GM18505 (cell line): ENCODE results near the gene SH3BP2.
A peak's percentile ranks its signal among the peaks of the same experiment; 100 is the strongest.

Source experiments
- ATAC-seq: cut with Tn5 transposase; IDR thresholded peaks from one replicate; pipeline ENCODE4 v1.9.1; 2021; ENCODE audit not compliant: unreplicated experiment
- POLR2A ChIP-seq: IDR thresholded peaks from 4 replicates; pipeline ENCODE4 v1.6.1; 2011; ENCODE audit warnings: borderline replicate concordance; ENCODE audit not compliant: insufficient read depth, insufficient read length; ENCODE audit errors: extremely low read depth

The SH3BP2 gene

DNA sequence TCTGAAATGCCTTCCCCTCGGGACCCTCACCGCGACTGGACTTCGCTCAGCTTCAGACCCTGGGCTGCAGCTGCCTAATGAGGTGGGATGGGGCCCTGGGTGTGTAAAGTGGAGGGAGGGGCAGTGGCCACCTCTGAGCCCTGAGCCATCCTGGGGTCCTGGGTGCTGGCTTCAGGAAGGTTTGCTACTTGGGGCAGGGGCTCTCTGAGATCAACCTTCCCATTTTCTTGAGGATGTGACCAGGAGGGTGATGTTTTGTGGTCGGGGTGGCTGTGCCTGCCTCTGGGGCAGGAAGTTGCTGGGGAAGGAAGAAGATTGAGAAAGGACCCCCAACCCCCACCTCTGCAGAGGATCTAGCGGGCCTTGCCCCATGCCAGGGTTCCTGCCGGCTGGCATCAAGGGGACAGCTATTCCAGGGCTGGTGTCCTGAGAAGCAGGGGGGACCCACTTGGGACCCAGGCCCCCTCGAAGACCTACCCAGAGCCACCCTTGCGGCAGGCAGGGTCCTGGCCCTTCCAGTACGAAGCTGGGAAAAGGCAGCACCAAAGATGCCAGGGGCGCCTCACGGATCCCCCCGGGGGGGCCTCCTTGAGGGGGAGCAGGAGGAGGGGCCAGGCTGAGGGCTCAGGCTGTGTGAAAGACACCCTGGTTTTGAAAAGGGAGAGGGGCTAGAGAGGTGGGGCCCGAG lies 6.5 kb downstream of the SH3BP2 start:
- no peak for TF ChIP-seq POLR2A
- ATAC-seq: no peak

DNA sequence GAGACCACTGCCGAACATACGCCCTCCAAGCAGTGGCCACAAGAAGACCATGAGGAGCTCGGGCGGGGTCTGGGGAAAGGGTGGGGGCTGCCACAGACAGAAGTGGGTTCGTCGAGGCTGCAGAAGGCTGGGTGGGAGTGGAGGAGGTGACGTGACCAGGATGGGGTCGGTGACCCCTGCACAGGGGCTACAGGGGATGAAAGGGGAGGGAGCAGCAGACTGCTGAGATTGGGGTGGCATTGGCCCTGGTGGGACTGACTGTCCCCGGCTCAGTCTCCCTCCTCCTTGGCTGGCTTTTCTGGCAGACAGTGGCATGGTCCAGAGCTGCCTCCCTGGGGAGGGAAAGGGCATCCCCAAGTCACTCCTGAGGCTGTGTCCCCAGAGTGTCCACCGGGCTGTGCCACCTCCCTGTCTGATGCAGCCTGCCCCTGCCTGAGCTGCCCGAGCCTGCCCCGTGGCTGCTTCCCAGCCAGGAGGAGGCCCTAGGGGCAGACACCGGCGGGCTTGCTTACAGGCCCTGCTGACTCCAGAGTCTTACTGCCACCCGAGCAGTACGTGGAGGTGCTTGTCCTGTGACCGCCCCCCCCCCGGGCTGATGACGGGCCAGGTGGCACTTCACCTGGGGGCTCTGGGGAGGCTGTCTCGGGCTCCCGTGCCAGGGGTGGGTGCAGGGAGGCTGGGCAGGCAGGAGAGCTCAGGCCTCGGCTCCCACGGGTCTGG lies 7.2 kb downstream of the SH3BP2 start:
- TF ChIP-seq POLR2A: no peak

DNA sequence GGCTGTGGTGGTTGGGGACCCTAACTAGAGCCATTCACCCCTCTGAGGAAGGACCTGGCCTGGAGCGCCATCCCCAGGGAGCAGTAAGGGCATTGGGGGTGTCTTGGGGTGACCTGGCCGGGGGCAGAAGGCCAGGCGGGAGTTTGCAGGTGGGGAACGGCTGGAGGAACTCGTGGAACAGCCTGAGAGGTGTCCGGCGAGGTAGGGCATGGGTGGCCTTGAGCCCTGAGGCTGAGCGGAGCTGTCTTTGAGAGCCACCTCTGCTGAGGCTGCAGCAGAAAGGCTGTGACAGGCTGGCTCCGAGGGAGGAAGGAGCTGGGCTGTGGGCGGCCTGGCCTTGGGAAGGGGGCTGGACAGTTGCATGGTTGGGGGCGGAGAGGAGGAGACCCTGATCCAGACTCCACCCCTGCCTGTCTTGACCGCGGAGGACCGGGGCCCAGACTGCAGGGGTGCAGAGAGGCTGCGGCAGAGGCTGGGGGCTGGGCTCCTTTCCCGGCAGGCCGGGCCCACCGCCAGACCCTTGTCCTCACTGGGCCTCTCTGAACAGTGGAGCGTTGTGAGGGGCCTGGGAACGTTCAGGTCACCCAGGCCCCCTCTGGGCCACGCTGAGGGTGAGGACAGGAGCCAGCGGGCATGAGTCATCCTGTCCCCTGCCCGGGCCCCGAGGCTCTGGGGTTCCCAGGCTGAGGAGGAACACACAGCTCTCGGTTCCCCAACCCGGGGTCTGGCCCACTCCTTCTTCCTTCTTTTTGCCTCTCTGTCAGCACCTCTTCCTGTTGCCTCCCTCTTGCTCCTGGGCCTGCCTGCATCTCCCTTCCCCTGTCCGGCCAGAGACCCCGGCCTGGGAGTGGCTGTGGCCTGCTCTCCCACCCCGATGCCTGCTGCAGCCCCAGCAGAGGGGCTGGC lies 8.1 kb downstream of the SH3BP2 start:
- peak; percentile 42 for ATAC-seq
- TF ChIP-seq POLR2A: peak; percentile 19

More for the DNA sequence above, 7.2 kb downstream of the SH3BP2 start:
- ATAC-seq: no peak

DNA sequence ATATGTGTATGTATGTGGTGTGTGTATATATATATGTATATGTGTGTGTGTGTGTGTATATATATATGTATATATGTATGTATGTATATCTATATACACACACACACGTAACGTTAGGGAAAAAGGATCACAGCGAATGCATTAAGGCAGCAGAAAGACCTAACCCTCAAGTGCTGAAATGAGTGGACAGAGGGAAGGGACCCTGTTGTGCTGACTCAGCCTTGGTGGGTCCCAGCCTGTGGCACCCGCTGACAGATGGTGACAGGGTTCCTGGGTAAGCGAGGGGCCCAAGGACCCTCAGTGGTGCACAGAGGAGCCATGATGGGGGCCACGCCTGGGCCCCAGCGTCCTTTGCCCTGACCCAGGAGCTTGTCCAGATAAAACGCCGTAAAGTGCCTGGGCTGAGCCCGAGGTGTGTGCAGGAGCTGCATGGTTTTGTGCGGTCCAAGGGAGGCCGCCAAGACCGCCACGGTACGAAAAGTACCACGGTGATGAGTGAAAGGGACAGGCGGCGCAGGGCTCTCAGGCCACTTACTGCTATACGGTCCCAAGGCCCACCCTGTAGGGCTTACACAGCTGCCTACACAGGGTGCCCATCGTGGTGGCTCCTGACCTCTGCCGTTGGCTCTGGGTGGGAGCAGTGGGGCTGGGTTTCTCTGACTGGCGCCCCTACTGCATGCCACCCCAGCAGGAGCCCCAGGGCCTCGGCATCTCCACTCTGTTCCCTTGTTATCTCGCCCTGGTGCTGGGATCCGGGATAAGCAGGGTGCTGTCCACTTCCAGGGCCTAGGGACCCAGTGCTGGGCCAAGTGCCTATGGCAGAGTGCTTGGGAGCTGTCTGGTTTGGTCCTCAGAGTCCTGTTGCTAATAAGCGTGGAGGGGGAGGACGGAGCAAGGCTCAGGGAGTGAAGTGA lies 10.0 kb downstream of the SH3BP2 start:
- no peak for TF ChIP-seq POLR2A
- no peak for ATAC-seq

DNA sequence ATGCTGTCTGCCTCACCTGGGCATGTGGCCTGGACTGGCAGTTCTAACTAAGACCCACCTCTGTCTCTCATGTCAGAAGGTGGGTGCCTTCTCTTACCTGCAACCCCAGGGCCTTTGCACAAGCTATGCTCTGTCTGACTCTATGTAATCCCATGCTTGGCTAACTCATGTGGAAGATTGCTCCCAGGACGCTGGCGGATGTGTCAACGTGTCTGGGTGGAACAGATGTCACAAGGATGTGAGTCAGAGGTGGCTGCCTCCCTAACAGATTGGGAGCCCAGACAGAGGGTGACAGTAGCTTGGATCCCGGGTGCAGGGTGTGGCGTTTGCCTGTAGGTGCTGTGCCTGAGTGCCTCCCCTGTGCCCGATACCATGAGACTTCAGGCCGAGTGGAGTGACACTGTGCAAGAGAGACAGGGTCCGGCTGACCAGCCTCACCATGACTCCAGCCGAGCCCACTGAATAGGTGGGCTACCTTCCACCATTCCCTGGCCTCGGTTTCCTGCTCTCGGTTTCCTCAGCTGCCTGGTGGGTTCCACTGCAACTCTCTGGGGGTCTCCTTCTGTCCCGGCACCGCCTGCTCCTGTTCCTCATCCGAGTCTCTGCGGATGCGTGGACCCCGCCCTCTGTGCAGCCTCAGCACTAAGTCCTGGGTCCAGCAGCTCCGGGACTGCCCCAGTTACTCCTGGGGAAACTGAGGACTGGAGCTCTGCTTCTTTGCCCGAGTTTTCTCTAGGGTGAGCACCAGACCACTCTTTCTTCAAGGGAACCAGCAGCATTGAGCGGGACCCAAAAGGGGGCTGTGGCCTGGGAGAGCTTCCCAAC lies 11.0 kb downstream of the SH3BP2 start:
- TF ChIP-seq POLR2A: no peak
- ATAC-seq: no peak

DNA sequence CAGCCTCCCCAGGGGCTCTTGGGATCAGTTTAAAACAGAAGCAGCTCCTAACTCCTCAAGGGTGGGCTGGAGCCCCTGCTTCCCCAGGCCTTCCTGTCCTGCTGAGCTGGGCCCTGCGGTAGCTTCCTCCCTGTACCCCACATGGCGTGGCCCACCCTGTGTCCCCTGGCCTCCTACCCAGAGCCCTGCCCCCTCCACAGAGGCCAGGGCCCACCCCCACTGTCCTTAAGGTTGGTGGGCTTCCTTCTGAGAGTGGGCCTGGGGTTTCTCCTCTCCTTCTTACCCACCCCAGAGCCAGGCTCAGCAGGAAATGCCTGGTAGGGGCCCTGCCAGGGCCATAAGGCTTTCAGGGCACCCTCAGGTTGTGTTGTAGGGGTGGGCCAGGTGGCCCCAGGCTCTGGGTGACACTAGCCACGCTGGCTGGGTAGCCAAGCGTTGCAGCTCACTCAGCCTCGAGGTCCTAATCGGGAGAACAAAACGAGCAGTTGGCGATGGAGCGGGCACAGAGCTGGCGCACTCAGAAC lies 11.6 kb downstream of the SH3BP2 start:
- ATAC-seq: no peak
- no peak for TF ChIP-seq POLR2A

DNA sequence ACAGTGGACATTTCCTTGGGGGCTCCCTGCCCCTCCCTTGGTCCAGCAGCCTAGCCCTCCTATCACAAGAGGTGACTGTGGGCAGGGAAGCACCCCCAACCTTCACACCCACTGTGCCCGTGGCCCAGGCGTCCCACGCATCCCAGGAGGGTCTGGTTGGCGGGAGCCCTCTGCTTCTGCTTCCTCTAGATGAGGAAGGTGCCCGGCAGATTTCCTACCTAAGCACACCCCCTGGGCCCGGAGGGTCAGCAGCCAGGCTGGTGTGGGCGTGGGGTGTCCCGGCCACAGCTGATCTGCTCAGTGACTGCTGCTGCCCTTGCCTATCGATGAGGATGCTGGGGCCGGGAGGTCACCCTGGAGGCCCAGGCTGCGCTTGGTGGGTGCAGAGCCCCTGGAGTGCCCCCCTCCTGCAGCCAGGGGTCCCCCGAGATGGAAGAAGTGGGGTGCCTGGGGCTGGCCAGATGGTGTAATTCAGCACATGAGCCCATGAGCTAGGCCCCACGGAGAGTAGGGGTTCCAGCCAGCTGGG lies 12.2 kb downstream of the SH3BP2 start:
- no peak for ATAC-seq

DNA sequence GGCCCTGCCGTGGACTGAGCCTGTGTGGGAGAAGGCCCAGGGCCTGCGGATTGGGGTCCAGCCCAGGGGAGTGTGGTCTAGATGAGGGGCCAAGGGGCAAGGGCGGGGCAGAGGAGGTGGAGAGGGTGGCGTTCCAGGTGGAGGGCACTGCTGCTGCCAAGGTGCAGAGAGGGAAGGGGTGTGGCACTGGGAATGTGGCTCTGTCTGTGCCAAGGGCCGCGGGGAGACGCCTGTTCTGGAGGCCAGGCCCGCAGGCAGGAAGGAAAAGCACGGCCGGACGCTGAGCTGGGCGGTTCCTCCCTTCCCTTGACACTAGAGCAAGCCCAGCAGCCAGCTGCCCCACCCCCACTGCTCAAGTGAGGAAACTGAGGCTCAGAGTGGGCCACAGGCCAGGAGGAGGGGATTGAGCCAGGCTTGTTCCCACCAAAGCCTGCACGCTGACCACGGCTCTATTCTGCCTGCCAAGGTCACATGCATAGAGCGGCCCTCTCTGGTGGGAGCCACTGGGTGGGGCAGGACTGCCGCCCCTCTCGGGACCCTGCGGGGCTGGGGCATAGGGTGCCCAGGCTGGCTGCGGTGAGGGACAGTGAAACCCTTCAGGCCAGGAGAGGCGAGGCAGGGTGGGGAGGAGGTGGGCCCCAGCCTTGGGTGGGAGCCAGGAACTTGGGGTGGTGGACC lies 13.0 kb downstream of the SH3BP2 start:
- ATAC-seq: no peak

More for the DNA sequence above, 12.2 kb downstream of the SH3BP2 start:
- TF ChIP-seq POLR2A: no peak

DNA sequence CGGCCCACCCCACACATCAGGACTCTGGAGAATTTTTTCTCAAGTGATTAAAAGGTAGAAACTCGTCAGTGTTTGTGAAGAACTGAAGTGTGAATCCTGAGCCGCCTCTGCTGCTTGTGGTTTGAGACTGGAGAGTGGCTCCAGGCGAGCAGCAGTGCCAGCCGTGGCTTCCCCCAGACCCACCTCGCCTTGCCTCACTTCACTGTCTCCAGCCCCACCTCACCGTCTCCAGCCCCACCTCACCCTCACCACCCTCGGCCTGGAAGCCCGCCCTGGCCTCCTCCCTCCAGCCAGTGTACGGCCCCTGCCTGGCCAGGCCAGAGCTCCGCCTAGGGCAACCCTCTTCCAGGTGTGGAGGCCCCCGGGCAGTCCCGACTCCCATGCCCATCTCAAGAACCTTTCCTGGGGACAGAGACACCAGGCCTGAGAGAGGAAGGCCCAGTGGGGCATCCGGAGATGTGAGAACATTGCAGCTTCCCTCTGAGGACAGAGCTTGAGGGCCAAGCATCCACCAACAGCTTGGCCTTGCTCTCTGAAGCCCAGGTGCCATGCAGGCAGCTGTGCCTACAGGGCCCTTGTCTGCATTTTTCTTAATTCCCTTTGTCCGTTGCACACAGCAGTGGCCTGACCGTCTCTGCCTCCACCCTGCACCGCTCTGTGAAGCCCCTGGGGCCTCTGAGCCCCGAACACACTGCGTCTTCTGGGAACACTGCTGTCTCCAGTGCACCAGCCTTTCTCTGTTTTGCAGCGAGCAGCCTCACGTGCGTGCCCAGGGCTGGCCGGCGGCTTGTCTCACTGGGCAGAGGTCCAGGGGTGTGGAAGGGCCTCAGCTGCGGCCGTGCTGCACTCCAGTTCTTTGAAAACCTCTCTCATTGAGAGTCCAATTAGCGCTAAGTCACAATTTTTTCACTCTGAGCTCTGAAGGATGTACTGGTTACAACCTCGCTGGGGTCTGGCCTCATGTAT lies 13.8 kb downstream of the SH3BP2 start:
- no peak for TF ChIP-seq POLR2A
- no peak for ATAC-seq

More for the DNA sequence above, 13.0 kb downstream of the SH3BP2 start:
- TF ChIP-seq POLR2A: no peak

DNA sequence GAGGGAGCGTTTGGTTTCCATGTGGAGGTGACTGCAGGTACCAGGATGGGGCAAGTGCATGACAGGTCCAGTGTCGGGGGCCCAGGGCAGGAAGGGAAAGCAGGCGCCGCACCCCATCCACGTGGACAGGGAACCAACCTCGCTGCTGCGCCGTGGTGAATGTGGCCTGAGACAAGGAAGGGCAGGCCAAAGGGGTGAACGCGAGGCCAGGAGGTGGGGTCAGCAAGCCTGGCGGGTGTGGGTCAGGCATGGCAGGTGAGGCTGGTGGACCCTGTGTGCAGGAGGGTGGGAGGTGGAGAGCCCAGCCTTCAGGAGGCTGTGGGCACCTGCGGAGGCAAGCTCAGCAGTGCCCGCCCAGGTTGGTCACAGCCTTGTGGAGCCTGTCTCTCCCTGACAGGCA lies 14.7 kb downstream of the SH3BP2 start:
- no peak for TF ChIP-seq POLR2A
- no peak for ATAC-seq
